Right ventricle myocardium superior (tissue), 1 donor: ENCODE data around the gene CHST3. TPM values are rescaled to one million over a fixed set of nuclear protein-coding genes. Genes with fewer than 3 reads are reported as not detected.
"Not testable (repeated sequence)": the region's sequence is repeated elsewhere in the genome, so short reads cannot be mapped to it uniquely, and the experiment has no call there.

Source experiments
- ATAC-seq: fragments of 200-7000 bp; cut with Tn5 transposase; one replicate; pipeline ENCODE4 v1.9.1; 2020; ENCODE audit warnings: mild to moderate bottlenecking; ENCODE audit not compliant: poor library complexity
- DNase-seq: peaks from one replicate; pipeline ENCODE4 v3.0.0-alpha.2; 2020
- intact Hi-C: fragments of 100-400 bp; cut with DNase I; formaldehyde crosslinking; loops from one replicate; pipeline ENCODE4 v1.11.2; 2022
- long read RNA-seq: library from polyadenylated mRNA; unstranded; transcript quantifications from one replicate; pipeline ENCODE4 v2.0.0, GENCODE V29; 2021
- total RNA-seq: library from RNA; stranded (reverse); fragmentation: NEBNext Ultra II Directional; extraction: Animal tissue kit (Norgen Biotek cat#: 25700); gene quantifications from one replicate; pipeline ENCODE4 v1.2.1, GENCODE V29; 2021
- donor health status: DM: no; HTN: yes; CAD: no; lungs with severe emphysema.

CHST3 gene, protein sequence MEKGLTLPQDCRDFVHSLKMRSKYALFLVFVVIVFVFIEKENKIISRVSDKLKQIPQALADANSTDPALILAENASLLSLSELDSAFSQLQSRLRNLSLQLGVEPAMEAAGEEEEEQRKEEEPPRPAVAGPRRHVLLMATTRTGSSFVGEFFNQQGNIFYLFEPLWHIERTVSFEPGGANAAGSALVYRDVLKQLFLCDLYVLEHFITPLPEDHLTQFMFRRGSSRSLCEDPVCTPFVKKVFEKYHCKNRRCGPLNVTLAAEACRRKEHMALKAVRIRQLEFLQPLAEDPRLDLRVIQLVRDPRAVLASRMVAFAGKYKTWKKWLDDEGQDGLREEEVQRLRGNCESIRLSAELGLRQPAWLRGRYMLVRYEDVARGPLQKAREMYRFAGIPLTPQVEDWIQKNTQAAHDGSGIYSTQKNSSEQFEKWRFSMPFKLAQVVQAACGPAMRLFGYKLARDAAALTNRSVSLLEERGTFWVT
- 15.4 TPM for total RNA-seq
- long read RNA-seq, full-length matches to known transcripts = 1 of 36 reads
- long read RNA-seq, partial matches to known transcripts = 1 of 36 reads
- long read RNA-seq, other reads (novel, unspliced or antisense) = 34 of 36 reads

DNA sequence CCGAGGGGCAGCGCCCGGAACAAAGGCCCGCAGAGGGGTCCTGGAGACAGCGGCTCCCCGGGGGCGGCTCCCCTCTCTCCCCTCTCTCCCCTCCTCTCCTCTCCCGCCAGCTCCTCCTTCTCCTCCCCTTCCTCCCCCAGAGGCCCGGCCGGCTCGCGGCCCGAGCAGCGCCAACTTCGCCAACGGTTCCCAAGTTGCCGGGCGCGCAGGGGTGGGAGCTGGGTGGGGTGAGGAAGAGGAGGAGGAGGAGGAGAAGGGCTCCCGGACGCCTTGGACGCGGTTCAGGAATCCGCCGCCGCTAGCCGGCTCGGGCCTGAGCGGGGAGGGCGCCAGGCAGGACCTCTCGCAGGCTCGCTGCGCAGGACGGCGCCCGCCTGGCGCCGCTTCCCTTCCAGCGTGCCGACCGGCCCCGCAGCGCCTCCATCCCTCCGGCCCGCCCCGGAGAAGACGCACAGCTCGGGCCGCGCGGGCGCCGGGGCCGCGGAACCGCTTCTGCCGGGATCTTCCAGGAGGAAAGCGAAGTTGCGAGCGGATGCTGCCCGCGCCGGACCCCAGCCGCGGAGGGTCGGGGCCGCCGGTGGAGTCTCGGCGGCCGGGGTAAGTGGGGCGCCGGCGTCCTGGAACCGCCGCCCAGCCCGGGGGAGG is at the start of gene CHST3:
Gene CHST3, plus strand, starts transcription at position 298 of the 645 bp plus-strand sequence. CDS start 41,448 bp downstream, outside the sequence.
- intact Hi-C loops = loop anchor here (10.0 kb wide), 1 partner anchor 371 kb away; no protein-coding TSS in a partner anchor
- ATAC-seq (peak; percentile 84), DNase-seq (peak; percentile 90)

- intact Hi-C loops = no loop called here
- DNase-seq (no peak), ATAC-seq (no peak)
Observed at GRCh38 chr10:71916827-71917226, 47.4 kb upstream of the CHST3 start.

DNA sequence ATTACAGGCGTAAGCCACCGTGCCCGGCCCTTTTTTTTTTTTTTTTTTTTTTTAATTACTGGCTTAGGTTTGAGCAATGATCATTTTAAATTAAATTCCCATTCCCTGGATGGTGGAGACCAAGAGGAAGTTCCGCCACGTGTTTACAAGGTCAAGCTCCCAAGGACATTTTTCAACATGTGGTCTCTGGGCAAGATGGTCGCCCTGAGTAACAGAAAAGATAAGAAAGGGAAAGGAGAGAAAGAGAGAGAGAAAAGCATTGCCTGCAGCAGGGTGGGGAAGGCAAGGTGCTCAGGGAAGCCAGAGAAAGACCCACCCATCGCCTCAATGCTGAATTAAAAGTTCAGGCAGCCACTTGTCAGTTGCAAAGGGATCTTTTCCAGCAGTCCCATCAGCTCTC is 45.2 kb upstream of the CHST3 start:
- intact Hi-C loops = no loop called here
- ATAC-seq (no peak), DNase-seq (no peak)

DNA sequence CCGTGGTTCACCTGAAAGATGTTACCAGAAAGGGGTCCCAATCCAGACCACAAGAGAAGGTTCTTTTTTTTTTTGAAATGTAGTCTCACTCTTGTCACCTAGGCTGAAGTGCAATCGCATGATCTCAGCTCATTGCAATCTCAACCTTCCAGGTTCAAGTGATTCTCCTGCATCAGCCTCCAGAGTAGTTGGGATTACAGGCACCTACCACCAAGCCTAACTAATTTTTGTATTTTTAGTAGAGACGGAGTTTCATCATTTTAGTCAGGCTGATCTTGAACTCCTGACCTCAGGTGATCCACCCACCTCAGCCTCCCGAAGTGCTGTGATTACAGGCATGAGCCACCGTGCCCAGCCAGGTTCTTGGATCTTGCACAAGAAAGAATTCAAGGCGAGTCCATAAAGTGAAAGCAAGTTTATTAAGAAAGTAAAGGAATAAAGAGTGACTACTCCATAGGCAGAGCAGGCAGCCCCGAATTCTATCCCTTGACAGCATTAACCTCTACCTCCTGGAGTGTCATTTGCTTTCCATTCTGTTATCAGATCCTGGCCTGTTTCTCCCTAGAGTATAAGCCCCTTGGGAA is 44.1 kb upstream of the CHST3 start:
- DNase-seq, ATAC-seq, intact Hi-C loops: not testable (repeated sequence)

- intact Hi-C loops = no loop called here
- DNase-seq = no peak
- ATAC-seq = no peak
Observed at GRCh38 chr10:71920540-71921323, 43.5 kb upstream of the CHST3 start.

GRCh38 chr10:71921324-71922027 is 42.7 kb upstream of the CHST3 start:
- intact Hi-C loops = no loop called here
- DNase-seq (peak; percentile 88), ATAC-seq (peak; percentile 84)

- intact Hi-C loops = no loop called here
- DNase-seq = no peak
- ATAC-seq = no peak
Observed at GRCh38 chr10:71923138-71923692, 41.0 kb upstream of the CHST3 start.

DNA sequence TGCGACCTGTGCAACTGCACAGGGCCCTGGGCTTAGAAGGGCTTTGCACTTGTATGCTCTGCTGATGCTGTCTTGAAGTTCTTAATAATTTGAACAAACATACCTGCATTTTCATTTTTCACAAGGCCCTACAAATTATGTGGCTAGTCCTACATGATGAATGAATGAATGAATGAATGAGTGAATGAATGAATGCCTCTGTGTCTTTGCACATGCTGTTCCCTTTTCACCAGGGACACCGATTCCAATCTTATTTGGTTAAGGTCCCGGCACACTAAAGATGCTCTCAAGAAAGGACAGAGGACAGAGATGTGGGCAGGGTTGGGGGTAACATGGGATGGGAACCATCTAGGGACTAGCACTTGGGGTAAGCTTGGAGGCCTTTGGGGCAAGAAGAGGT is 39.4 kb upstream of the CHST3 start:
- DNase-seq = no peak
- intact Hi-C loops = no loop called here
- no peak for ATAC-seq

GRCh38 chr10:71927159-71927558 is 37.0 kb upstream of the CHST3 start:
- intact Hi-C loops = no loop called here
- no peak for DNase-seq
- ATAC-seq = no peak

- no peak for DNase-seq
Observed at GRCh38 chr10:71927776-71928592, 36.2 kb upstream of the CHST3 start.

GRCh38 chr10:71931295-71931694 is 32.9 kb upstream of the CHST3 start:
- ATAC-seq = no peak
- intact Hi-C loops = no loop called here

More at GRCh38 chr10:71927776-71928592, 36.2 kb upstream of the CHST3 start:
- no peak for ATAC-seq
- intact Hi-C loops = no loop called here

GRCh38 chr10:71933651-71934050 is 30.5 kb upstream of the CHST3 start:
- intact Hi-C loops = no loop called here
- no peak for DNase-seq
- no peak for ATAC-seq

More at GRCh38 chr10:71931295-71931694, 32.9 kb upstream of the CHST3 start:
- no peak for DNase-seq

DNA sequence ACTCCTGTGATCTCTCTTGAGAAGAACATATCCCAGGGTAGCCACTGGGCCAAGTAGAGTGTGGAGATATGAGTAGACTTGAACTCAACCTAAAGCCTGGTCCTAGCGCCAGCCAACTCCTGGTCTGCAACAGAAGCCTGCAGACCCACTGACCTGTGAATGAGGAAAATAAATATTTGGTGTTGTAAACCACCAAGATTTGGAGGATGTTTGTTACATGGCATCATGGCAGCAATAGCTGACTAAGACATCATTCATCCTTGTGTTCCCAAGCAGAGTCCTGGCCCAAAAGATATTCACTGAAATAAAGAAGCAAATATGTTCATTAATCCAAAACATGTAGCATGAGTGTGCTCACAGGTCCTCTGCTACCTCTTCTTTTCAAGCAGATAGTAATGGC is 26.0 kb upstream of the CHST3 start:
- intact Hi-C loops = no loop called here
- no peak for DNase-seq
- no peak for ATAC-seq

DNA sequence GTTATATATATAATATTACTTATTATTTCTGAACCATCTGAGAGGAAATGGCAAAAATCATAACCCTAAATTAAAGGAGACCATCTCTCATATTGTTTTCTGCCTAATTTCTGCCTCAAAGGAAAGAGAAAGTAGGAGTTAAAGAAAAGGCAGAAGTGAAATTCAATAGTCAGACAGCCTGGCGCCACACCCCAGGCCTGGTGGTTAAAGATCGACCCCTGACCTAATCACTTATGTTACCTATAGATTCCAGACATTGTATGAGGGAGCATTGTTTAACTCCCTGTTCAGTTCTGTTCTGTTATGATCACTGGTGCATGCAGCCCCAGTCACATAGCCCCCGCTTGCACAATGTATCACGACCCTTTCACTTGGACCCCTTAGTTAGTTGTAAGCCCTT is 24.9 kb upstream of the CHST3 start:
- ATAC-seq (no peak), DNase-seq (no peak)
- intact Hi-C loops = no loop called here

GRCh38 chr10:71939861-71940474 is 24.2 kb upstream of the CHST3 start:
- ATAC-seq (no peak), DNase-seq (no peak)
- intact Hi-C loops = no loop called here

GRCh38 chr10:71940752-71941151 is 23.4 kb upstream of the CHST3 start:
- intact Hi-C loops = no loop called here
- DNase-seq (no peak), ATAC-seq (no peak)

DNA sequence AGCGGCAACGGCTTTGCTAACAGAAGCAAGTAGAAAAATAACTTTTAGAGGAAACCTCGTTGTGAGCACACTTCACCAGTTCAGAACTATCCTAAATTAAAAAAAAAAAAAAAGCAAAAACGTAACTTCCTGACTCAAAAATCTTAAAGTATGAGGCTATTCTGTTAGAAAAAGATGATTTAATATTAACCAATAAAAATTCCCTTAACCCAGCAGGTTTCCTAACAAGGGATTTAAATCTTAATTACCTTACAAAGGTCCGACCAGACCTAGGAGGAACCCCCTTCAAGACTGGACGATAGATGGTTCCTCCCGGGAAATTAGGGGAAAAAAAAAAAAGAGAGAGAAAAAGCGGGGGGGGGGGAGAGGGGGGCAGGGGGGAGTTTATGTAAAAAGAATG is 22.9 kb upstream of the CHST3 start:
- no peak for DNase-seq
- intact Hi-C loops = no loop called here
- ATAC-seq = no peak
